K562 (cell line): ENCODE measurements around the gene PDE6H. TPM values are rescaled to one million over a fixed set of nuclear protein-coding genes. Genes with fewer than 3 reads are reported as not detected.

ENCODE experiments used
- ATAC-seq: fragments of 200-7000 bp; cut with Tn5 transposase; 3 replicates; pipeline ENCODE4 v1.9.1; 2020; ENCODE audit warnings: moderate library complexity
- BruUV-seq: library from RNA; stranded (reverse); fragments of 400-500 nt; replicated peaks from 2 replicates; lab custom pipeline; 2021; lab: Mats Ljungman, UMichigan
- CTCF ChIA-PET: fragments of 300-600 bp; formaldehyde crosslinking; extraction: SDS; loops from one replicate; lab custom pipeline; 2021; ENCODE audit warnings: low intra/inter-chr PET ratio; lab: Yijun Ruan, JAX
- POLR2A ChIA-PET: fragments of 300-600, 350-650 bp; sonication (Branson Sonifier 250); formaldehyde crosslinking; extraction: SDS; loops from one replicate; lab custom pipeline; 2021; ENCODE audit warnings: antibody characterized with exemption, inconsistent platforms; lab: Yijun Ruan, JAX
- DNase-seq, 4 experiments: peaks; one replicate each; pipeline versions ENCODE4 v3.0.0 to v3.0.0-alpha.2; 2011 to 2018; ENCODE audit warnings: low spot score in 3 of 4, mixed read lengths in 3 of 4; ENCODE audit errors: extremely low read depth in 1 of 4
- FAIRE-seq: peaks from 2 replicates; lab custom pipeline; 2011; peaks lifted over from hg19 to GRCh38; lab: Jason Lieb, UNC
- H2AFZ ChIP-seq: 2 replicates; pipeline ENCODE4 v1.6.0; 2011; ENCODE audit warnings: low read depth, low read length, control low read depth, inconsistent platforms
- H3K27ac ChIP-seq: fragments of 200-600 bp; 3 replicates; pipeline ENCODE4 v1.8.0; 2011; ENCODE audit warnings: low read depth, mild to moderate bottlenecking, control low read depth, inconsistent platforms, low read length, moderate library complexity, mixed read lengths; ENCODE audit errors: extremely low read depth
- H3K27me3 ChIP-seq, 2 experiments: fragments of 300-600 bp in 1 of 2; 2 replicates in 1 of 2; 3 replicates in 1 of 2; pipeline versions ENCODE4 v1.6.0 to v1.8.0; 2011; ENCODE audit warnings: inconsistent platforms in 2 of 2, low read length in 2 of 2, mild to moderate bottlenecking in 1 of 2, mixed read lengths in 1 of 2, moderate library complexity in 1 of 2; ENCODE audit not compliant: control insufficient read depth in 2 of 2, insufficient read depth in 2 of 2
- H3K36me3 ChIP-seq: fragments of 300-600 bp; 3 replicates; pipeline ENCODE4 v1.8.0; 2011; ENCODE audit warnings: mild to moderate bottlenecking, low read length, inconsistent platforms; ENCODE audit not compliant: control insufficient read depth, insufficient read depth
- H3K4me1 ChIP-seq, 2 experiments: fragments of 200-600 bp in 1 of 2; replicated peaks in 1 of 2; 2 replicates in 1 of 2; 3 replicates in 1 of 2; pipeline versions ENCODE4 v1.5.1 to v1.8.0; 2011; ENCODE audit warnings: inconsistent platforms in 2 of 2, low read length in 2 of 2, mild to moderate bottlenecking in 1 of 2, mixed read lengths in 1 of 2, moderate library complexity in 1 of 2; ENCODE audit not compliant: control insufficient read depth in 2 of 2, insufficient read depth in 2 of 2
- H3K4me2 ChIP-seq: 2 replicates; pipeline ENCODE4 v1.6.1; 2011; ENCODE audit warnings: low read length, control low read depth, inconsistent platforms, mixed read lengths; ENCODE audit not compliant: insufficient read depth
- H3K4me3 ChIP-seq: fragments of 200-600 bp; sonication (generic), shearing (Covaris generic); 2 replicates; pipeline ENCODE4 v1.5.1; 2016; ENCODE audit warnings: control low read depth, inconsistent platforms
- H3K79me2 ChIP-seq: fragments of 200-600 bp; 3 replicates; pipeline ENCODE4 v1.8.0; 2011; ENCODE audit warnings: low read length, inconsistent platforms; ENCODE audit not compliant: control insufficient read depth, insufficient read depth
- H3K9ac ChIP-seq, 2 experiments: 2 replicates each; pipeline versions ENCODE4 v1.6.0 to v1.6.1; 2011; ENCODE audit warnings: low read depth in 2 of 2, low read length in 2 of 2, control low read depth in 1 of 2, inconsistent platforms in 1 of 2, mild to moderate bottlenecking in 1 of 2, mixed read lengths in 1 of 2; ENCODE audit not compliant: insufficient read depth in 1 of 2
- H3K9me1 ChIP-seq: one replicate; pipeline ENCODE4 v1.6.0; 2011; ENCODE audit warnings: inconsistent platforms, mild to moderate bottlenecking, low read length, moderate library complexity; ENCODE audit not compliant: control insufficient read depth, insufficient read depth
- H3K9me3 ChIP-seq: replicated peaks from 2 replicates; pipeline ENCODE4 v1.5.1; 2011; ENCODE audit warnings: low read depth, low read length, inconsistent platforms; ENCODE audit not compliant: control insufficient read depth, insufficient read depth
- H4K20me1 ChIP-seq: replicated peaks from 2 replicates; pipeline ENCODE4 v1.6.1; 2011; ENCODE audit warnings: low read length, inconsistent platforms, mixed read lengths; ENCODE audit not compliant: control insufficient read depth, insufficient read depth
- ELF1 ChIP-seq: fragments of 200-800 bp; sonication (Bioruptor generic); IDR thresholded peaks from 2 replicates; pipeline ENCODE4 v1.6.1; 2016; ENCODE audit warnings: missing genetic modification characterization, missing compliant biosample characterization
- HMGXB4 ChIP-seq: sonication (generic); formaldehyde crosslinking; IDR thresholded peaks from 2 replicates; pipeline ENCODE4 v1.8.1; 2023; ENCODE audit warnings: mild to moderate bottlenecking, missing genetic modification reagents
- NUFIP1 ChIP-seq: fragments of 450-650 bp; IDR thresholded peaks from 2 replicates; pipeline ENCODE4 v1.6.1; 2018; ENCODE audit not compliant: partially characterized antibody
- OTX1 ChIP-seq: fragments of 450-650 bp; formaldehyde crosslinking; IDR thresholded peaks from 2 replicates; pipeline ENCODE4 v1.4.0; 2022; ENCODE audit warnings: mild to moderate bottlenecking
- PCBP2 ChIP-seq: fragments of 200-400 bp; formaldehyde crosslinking; IDR thresholded peaks from 2 replicates; pipeline ENCODE4 v1.6.1; 2018; ENCODE audit warnings: low read length, low read depth, mild to moderate bottlenecking, moderate library complexity; ENCODE audit not compliant: poor library complexity, severe bottlenecking
- TEAD1 ChIP-seq, 2 experiments: fragments of 450-650 bp in 1 of 2; sonication (generic) in 1 of 2; formaldehyde crosslinking; IDR thresholded peaks; 2 replicates each; pipeline versions ENCODE4 v1.4.0 to v1.8.0; 2020 to 2022; ENCODE audit warnings: mild to moderate bottlenecking in 2 of 2, missing genetic modification reagents in 1 of 2
- ZNF444 ChIP-seq: fragments of 250-450 bp; sonication (Bioruptor Pico); IDR thresholded peaks from 2 replicates; pipeline ENCODE4 v1.4.0; 2020; ENCODE audit warnings: mild to moderate bottlenecking, moderate library complexity
- WGBS: fragments of 100-300 bp; shearing (Covaris generic); methylation state at CpG from one replicate; pipeline ENCODE4 v1.1.6; 2016; ENCODE audit warnings: low coverage, mixed read lengths; ENCODE audit not compliant: insufficient coverage; ENCODE audit errors: missing lambda C conversion rate; 5-methylcytosine and 5-hydroxymethylcytosine counted together
- in situ Hi-C: fragments of 300-500 bp; cut with MboI; formaldehyde crosslinking; loops from 4 replicates; pipeline ENCODE4 v1.15.0; 2018; ENCODE audit warnings: inconsistent platforms, mixed read lengths
- intact Hi-C: fragments of 100-400 bp; cut with micrococcal nuclease; formaldehyde crosslinking; loops from 2 replicates; pipeline ENCODE4 v1.14.2; 2022
- polyA plus RNA-seq, 8 experiments: library from polyadenylated mRNA; depleted of rRNA in 4 of 8; stranded (reverse) in 5 of 8; unstranded in 3 of 8; fragments of >200 nt; fragmentation: Nextera tagmentation in 2 of 8; fragmentation: Illumina TruSeq in 1 of 8; extraction: Ambion mirVana in 2 of 8; extraction: Trizol in 1 of 8; gene quantifications; 2 replicates each; pipeline versions ENCODE4 v1.2.1 to v1.2.3, GENCODE V29; 2011 to 2014; ENCODE audit warnings: inconsistent platforms in 1 of 8, missing spikeins in 1 of 8
- total RNA-seq, 7 experiments: library from RNA; depleted of rRNA in 6 of 7; stranded (reverse); fragments of >200 nt in 6 of 7; fragmentation: Illumina TruSeq in 2 of 7; extraction: Trizol in 2 of 7; gene quantifications; 2 replicates each; pipeline versions ENCODE4 v1.2.1 to v1.2.3, GENCODE V29; 2011 to 2021; ENCODE audit warnings: low replicate concordance in 1 of 7
- TF ChIP-seq, protein P1 (sequence below), 2 experiments: fragments of 450-650 bp in 1 of 2; sonication (generic) in 1 of 2; formaldehyde crosslinking; conservative IDR thresholded peaks; 2 replicates each; pipeline versions ENCODE4 v1.4.0 to v1.8.1; 2020 to 2022; ENCODE audit warnings: mild to moderate bottlenecking in 1 of 2, missing genetic modification reagents in 1 of 2

PDE6H gene
- total and polyA plus RNA-seq, 9 of the 15 experiments (the other 6 are each of a cell fraction or from before 2014, with no cell fraction given): 0.15 TPM; not detected in 8

- 0% methylated on average over 2 of the region's 2 CpGs for WGBS
- POLR2A ChIA-PET: no interaction called here
- no peak overlapping the region for H3K27ac ChIP-seq
- H3K79me2 ChIP-seq: no peaks in the 10 kb centered on the region
- H3K9me3 ChIP-seq: no peaks in the 10 kb centered on the region
- no peaks in the 10 kb centered on the region for H3K36me3 ChIP-seq
- TF ChIP-seq ZNF444 (no peak), OTX1 (CRISPR knock-in tag) (no peak), HMGXB4 (no peak), ELF1 (tag) (no peak), PCBP2 (no peak), NUFIP1 (no peak), TEAD1 (CRISPR knock-in tag; IDR thresholded peaks at IDR 0.05) (no peak)
- TF ChIP-seq, protein P1, sequence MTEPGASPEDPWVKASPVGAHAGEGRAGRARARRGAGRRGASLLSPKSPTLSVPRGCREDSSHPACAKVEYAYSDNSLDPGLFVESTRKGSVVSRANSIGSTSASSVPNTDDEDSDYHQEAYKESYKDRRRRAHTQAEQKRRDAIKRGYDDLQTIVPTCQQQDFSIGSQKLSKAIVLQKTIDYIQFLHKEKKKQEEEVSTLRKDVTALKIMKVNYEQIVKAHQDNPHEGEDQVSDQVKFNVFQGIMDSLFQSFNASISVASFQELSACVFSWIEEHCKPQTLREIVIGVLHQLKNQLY (CRISPR knock-in tag; conservative IDR thresholded peaks at IDR 0.05): no peak
- FAIRE-seq (no peak), DNase-seq (no peak), ATAC-seq (no peak)
- in situ Hi-C loops: no loop called here
- 0 out of 5 replicates have a peak, but pooled peaks cover 0 to 4% of the 10 kb centered on the region in 2 experiments for H3K27me3 ChIP-seq
- no peaks in the 10 kb centered on the region for H3K9me1 ChIP-seq
- no peak overlapping the region for H3K4me2 ChIP-seq
- no peak overlapping the region for H3K9ac ChIP-seq
- no peak overlapping the region for H2AFZ ChIP-seq
- no TSS peak for BruUV-seq
- no peaks in the 10 kb centered on the region for H3K4me1 ChIP-seq
- no peak overlapping the region for H3K4me3 ChIP-seq
- no peaks in the 10 kb centered on the region for H4K20me1 ChIP-seq
- intact Hi-C loops: loop anchor here (10.0 kb wide), 1 partner anchor 260 kb away; no protein-coding TSS in a partner anchor
- CTCF ChIA-PET: interaction anchor here (0.6 kb wide), 1 partner anchor 8 kb away, joined by 3 read pairs; no protein-coding TSS in a partner anchor
These were observed 31.6 kb downstream of the PDE6H start for GRCh38 chr12:15004421-15004820.
